H9 (cell line): Measurements from ENCODE around the gene HBS1L. TPM values are rescaled to one million over a fixed set of nuclear protein-coding genes. Genes with fewer than 3 reads are reported as not detected.

Experiments
- DNase-seq: peaks from one replicate; pipeline ENCODE4 v3.0.0-alpha.2; 2017
- H2AFZ ChIP-seq: one replicate; pipeline ENCODE4 v1.6.1; 2013; ENCODE audit warnings: mild to moderate bottlenecking, low read length, control low read depth, moderate library complexity
- H2AK5ac ChIP-seq: 2 replicates; pipeline ENCODE4 v1.6.1; 2013; ENCODE audit warnings: low read length, control low read depth, mixed read lengths; ENCODE audit not compliant: insufficient read length
- H2BK120ac ChIP-seq: one replicate; pipeline ENCODE4 v1.6.1; 2013; ENCODE audit warnings: low read depth, mild to moderate bottlenecking, low read length, control low read depth, inconsistent platforms; ENCODE audit not compliant: poor library complexity, severe bottlenecking
- H2BK12ac ChIP-seq: 2 replicates; pipeline ENCODE4 v1.6.1; 2013; ENCODE audit warnings: low read length, control low read depth, mixed read lengths, low read depth; ENCODE audit not compliant: insufficient read length
- H2BK15ac ChIP-seq: 2 replicates; pipeline ENCODE4 v1.6.1; 2013; ENCODE audit warnings: low read depth, low read length, control low read depth
- H2BK20ac ChIP-seq: one replicate; pipeline ENCODE4 v1.6.1; 2013; ENCODE audit warnings: low read depth, mild to moderate bottlenecking, low read length, control low read depth, inconsistent platforms; ENCODE audit not compliant: poor library complexity, severe bottlenecking
- H2BK5ac ChIP-seq: 2 replicates; pipeline ENCODE4 v1.6.1; 2013; ENCODE audit warnings: low read length, control low read depth, mixed read lengths; ENCODE audit not compliant: insufficient read length
- H3K14ac ChIP-seq: 2 replicates; pipeline ENCODE4 v1.6.1; 2013; ENCODE audit warnings: low read length, control low read depth; ENCODE audit not compliant: insufficient read depth
- H3K18ac ChIP-seq: 2 replicates; pipeline ENCODE4 v1.6.1; 2013; ENCODE audit warnings: low read depth, mild to moderate bottlenecking, mixed read lengths, low read length, control low read depth; ENCODE audit not compliant: insufficient read length
- H3K23ac ChIP-seq: 2 replicates; pipeline ENCODE4 v1.6.1; 2013; ENCODE audit warnings: low read length, control low read depth, mixed read lengths, low read depth; ENCODE audit not compliant: insufficient read length
- H3K23me2 ChIP-seq: 2 replicates; pipeline ENCODE4 v1.6.1; 2013; ENCODE audit warnings: low read depth, mild to moderate bottlenecking, mixed read lengths, low read length, control low read depth; ENCODE audit not compliant: insufficient read length, poor library complexity, severe bottlenecking
- H3K27ac ChIP-seq: 2 replicates; pipeline ENCODE4 v1.5.1; 2013; ENCODE audit warnings: low read length, control low read depth, mixed read lengths, low read depth; ENCODE audit not compliant: insufficient read length
- H3K27me3 ChIP-seq: 2 replicates; pipeline ENCODE4 v1.6.1; 2013; ENCODE audit warnings: low read length, control low read depth, inconsistent platforms; ENCODE audit not compliant: insufficient read depth
- H3K4ac ChIP-seq: 2 replicates; pipeline ENCODE4 v1.6.1; 2013; ENCODE audit warnings: low read depth, mild to moderate bottlenecking, control low read depth, inconsistent platforms, low read length, moderate library complexity
- H3K4me1 ChIP-seq: 2 replicates; pipeline ENCODE4 v1.6.1; 2013; ENCODE audit warnings: low read length, control low read depth, inconsistent platforms; ENCODE audit not compliant: insufficient read depth
- H3K4me2 ChIP-seq: 2 replicates; pipeline ENCODE4 v1.6.1; 2013; ENCODE audit warnings: low read length, control low read depth, mixed read lengths; ENCODE audit not compliant: insufficient read length, insufficient read depth
- H3K56ac ChIP-seq: 2 replicates; pipeline ENCODE4 v1.6.1; 2013; ENCODE audit warnings: low read depth, mild to moderate bottlenecking, mixed read lengths, low read length, control low read depth; ENCODE audit not compliant: insufficient read length
- H3K79me1 ChIP-seq: 2 replicates; pipeline ENCODE4 v1.6.1; 2013; ENCODE audit warnings: low read depth, mild to moderate bottlenecking, moderate library complexity, low read length, control low read depth, inconsistent platforms; ENCODE audit not compliant: insufficient read depth, poor library complexity, severe bottlenecking
- H3K79me2 ChIP-seq: 2 replicates; pipeline ENCODE4 v1.6.1; 2013; ENCODE audit warnings: low read length, control low read depth, inconsistent platforms; ENCODE audit not compliant: insufficient read depth
- H3K9ac ChIP-seq: 2 replicates; pipeline ENCODE4 v1.6.1; 2013; ENCODE audit warnings: low read length, control low read depth, mixed read lengths; ENCODE audit not compliant: insufficient read length; ENCODE audit errors: extremely low read depth
- H3K9me3 ChIP-seq: one replicate; pipeline ENCODE4 v1.6.1; 2013; ENCODE audit warnings: low read depth, low read length, inconsistent platforms; ENCODE audit not compliant: control insufficient read depth
- H3T11ph ChIP-seq: one replicate; pipeline ENCODE4 v1.6.1; 2013; ENCODE audit warnings: mild to moderate bottlenecking, low read length, control low read depth, inconsistent platforms
- H4K20me1 ChIP-seq: one replicate; pipeline ENCODE4 v1.6.1; 2013; ENCODE audit not compliant: control insufficient read depth, insufficient read length, insufficient read depth
- H4K5ac ChIP-seq: 2 replicates; pipeline ENCODE4 v1.6.1; 2013; ENCODE audit warnings: low read depth, mild to moderate bottlenecking, mixed read lengths, low read length, control low read depth; ENCODE audit not compliant: insufficient read length
- H4K8ac ChIP-seq: replicated peaks from 2 replicates; pipeline ENCODE4 v1.6.1; 2013; ENCODE audit warnings: low read length, control low read depth, mixed read lengths, low read depth; ENCODE audit not compliant: insufficient read length
- H4K91ac ChIP-seq: 2 replicates; pipeline ENCODE4 v1.6.1; 2013; ENCODE audit warnings: low read depth, mild to moderate bottlenecking, moderate library complexity, mixed read lengths, low read length, control low read depth; ENCODE audit not compliant: insufficient read length
- H3K27ac Mint-ChIP-seq, 3 experiments: 2 replicates in 2 of 3; 3 replicates in 1 of 3; pipeline ENCODE4 v1.8.0; 2020 to 2021; ENCODE audit warnings: mixed read lengths in 3 of 3, mild to moderate bottlenecking in 1 of 3, moderate library complexity in 1 of 3
- H3K27me3 Mint-ChIP-seq: 2 replicates; pipeline ENCODE4 v1.8.0; 2021; ENCODE audit warnings: low read depth, mild to moderate bottlenecking, moderate library complexity, mixed read lengths
- H3K36me3 Mint-ChIP-seq, 3 experiments: 2 replicates in 2 of 3; 3 replicates in 1 of 3; pipeline ENCODE4 v1.8.0; 2020 to 2021; ENCODE audit warnings: low read depth in 3 of 3, mixed read lengths in 3 of 3; ENCODE audit not compliant: insufficient read depth in 1 of 3
- H3K4me1 Mint-ChIP-seq, 2 experiments: 2 replicates each; pipeline ENCODE4 v1.8.0; 2020; ENCODE audit warnings: mixed read lengths in 2 of 2
- H3K4me3 Mint-ChIP-seq, 2 experiments: 2 replicates in 1 of 2; 3 replicates in 1 of 2; pipeline ENCODE4 v1.8.0; 2020 to 2021; ENCODE audit warnings: mild to moderate bottlenecking in 2 of 2, mixed read lengths in 2 of 2, moderate library complexity in 1 of 2
- H3K9me3 Mint-ChIP-seq, 2 experiments: 2 replicates in 1 of 2; 3 replicates in 1 of 2; pipeline ENCODE4 v1.8.0; 2020; ENCODE audit warnings: mild to moderate bottlenecking in 2 of 2, mixed read lengths in 2 of 2, moderate library complexity in 1 of 2
- WGBS: extraction: QIAGEN DNeasy Blood & Tissue Kit; methylation state at CpG from one replicate; pipeline ENCODE4 v1.1.7; 2013; ENCODE audit warnings: missing lambda C conversion rate, low lambda C conversion rate, mixed read lengths; ENCODE audit not compliant: insufficient read length; ENCODE audit errors: extremely low coverage; 5-methylcytosine and 5-hydroxymethylcytosine counted together
- total RNA-seq: library from RNA; stranded (reverse); gene quantifications from 2 replicates; pipeline ENCODE4 v1.2.1, GENCODE V29; 2021
- TF ChIP-seq, protein P1 (sequence below): fragments of 200-600 bp; sonication (generic); conservative IDR thresholded peaks from 3 replicates; pipeline ENCODE4 v1.8.0; 2021; ENCODE audit warnings: antibody characterized with exemption, mild to moderate bottlenecking

HBS1L gene
- total RNA-seq, 1 experiment from 2014 or later = 110 TPM

DNA sequence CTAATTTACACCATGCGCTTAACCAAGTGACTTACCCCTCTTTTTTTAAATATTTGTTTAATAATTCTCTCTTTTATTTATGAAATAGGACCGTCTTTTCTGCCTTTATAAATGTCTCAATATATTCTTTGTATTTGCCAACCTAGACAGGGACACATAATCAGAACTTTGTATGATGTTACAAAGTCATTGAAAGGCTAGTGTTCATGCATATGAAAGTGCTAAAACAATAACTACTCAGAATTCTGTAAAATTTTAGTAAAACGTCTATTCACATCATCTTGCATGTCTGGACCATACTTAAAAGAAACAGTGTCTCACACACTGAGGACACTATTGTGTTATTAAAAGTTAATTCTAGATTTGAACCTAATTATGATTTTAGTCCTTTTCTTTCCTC lies 41.1 kb upstream of the HBS1L start:
- H3K79me2 ChIP-seq = no peaks in the 10 kb centered on the region
- no peaks in the 10 kb centered on the region for H3K79me1 ChIP-seq
- no peaks in the 10 kb centered on the region for H4K20me1 ChIP-seq
- H3T11ph ChIP-seq = no peak overlapping the region
- H3K36me3 Mint-ChIP-seq = no peaks in the 10 kb centered on the region
- H3K23ac ChIP-seq = no peak overlapping the region
- TF ChIP-seq, protein P1, sequence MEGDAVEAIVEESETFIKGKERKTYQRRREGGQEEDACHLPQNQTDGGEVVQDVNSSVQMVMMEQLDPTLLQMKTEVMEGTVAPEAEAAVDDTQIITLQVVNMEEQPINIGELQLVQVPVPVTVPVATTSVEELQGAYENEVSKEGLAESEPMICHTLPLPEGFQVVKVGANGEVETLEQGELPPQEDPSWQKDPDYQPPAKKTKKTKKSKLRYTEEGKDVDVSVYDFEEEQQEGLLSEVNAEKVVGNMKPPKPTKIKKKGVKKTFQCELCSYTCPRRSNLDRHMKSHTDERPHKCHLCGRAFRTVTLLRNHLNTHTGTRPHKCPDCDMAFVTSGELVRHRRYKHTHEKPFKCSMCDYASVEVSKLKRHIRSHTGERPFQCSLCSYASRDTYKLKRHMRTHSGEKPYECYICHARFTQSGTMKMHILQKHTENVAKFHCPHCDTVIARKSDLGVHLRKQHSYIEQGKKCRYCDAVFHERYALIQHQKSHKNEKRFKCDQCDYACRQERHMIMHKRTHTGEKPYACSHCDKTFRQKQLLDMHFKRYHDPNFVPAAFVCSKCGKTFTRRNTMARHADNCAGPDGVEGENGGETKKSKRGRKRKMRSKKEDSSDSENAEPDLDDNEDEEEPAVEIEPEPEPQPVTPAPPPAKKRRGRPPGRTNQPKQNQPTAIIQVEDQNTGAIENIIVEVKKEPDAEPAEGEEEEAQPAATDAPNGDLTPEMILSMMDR = no peak
- H3K9me3 Mint-ChIP-seq = no peaks in the 10 kb centered on the region
- H4K8ac ChIP-seq = no peak overlapping the region
- no peak overlapping the region for H2BK20ac ChIP-seq
- no peak overlapping the region for H3K4me3 Mint-ChIP-seq
- H3K27me3 Mint-ChIP-seq = no peaks in the 10 kb centered on the region
- no peak overlapping the region for H4K5ac ChIP-seq
- no peak overlapping the region for H3K56ac ChIP-seq
- no peak overlapping the region for H4K91ac ChIP-seq
- H3K9me3 ChIP-seq = no peaks in the 10 kb centered on the region
- no peak overlapping the region for H2BK15ac ChIP-seq
- no peak overlapping the region for H2BK120ac ChIP-seq
- H3K27me3 ChIP-seq = no peaks in the 10 kb centered on the region
- WGBS = no CpG with 5 or more reads among the region's 3 CpGs
- H3K27ac ChIP-seq = no peak overlapping the region
- H3K4me1 ChIP-seq = no peaks in the 10 kb centered on the region
- no peaks in the 10 kb centered on the region for H3K23me2 ChIP-seq
- H2BK5ac ChIP-seq = no peak overlapping the region
- no peaks in the 10 kb centered on the region for H3K4me1 Mint-ChIP-seq
- H3K9ac ChIP-seq = no peak overlapping the region
- H3K14ac ChIP-seq = no peak overlapping the region
- H2AFZ ChIP-seq = no peak overlapping the region
- H3K4me2 ChIP-seq = no peak overlapping the region
- no peak overlapping the region for H3K27ac Mint-ChIP-seq
- H2BK12ac ChIP-seq = no peak overlapping the region
- H3K4ac ChIP-seq = no peak overlapping the region
- no peak overlapping the region for H3K18ac ChIP-seq
- no peak for DNase-seq
- no peak overlapping the region for H2AK5ac ChIP-seq
